Motor neuron (in vitro differentiated cells): Measurements from ENCODE around the gene PARVB. TPM values are rescaled to one million over a fixed set of nuclear protein-coding genes. Genes with fewer than 3 reads are reported as not detected.

Experiments used
- ATAC-seq, 8 experiments: fragments of 200-7000 bp; cut with Tn5 transposase; replicated peaks in 6 of 8; 2 replicates each; pipeline ENCODE4 v1.8.0; 2021; ENCODE audit warnings: mild to moderate bottlenecking in 8 of 8, moderate library complexity in 8 of 8
- H3K27ac ChIP-seq, 2 donors: fragments of 250-450 bp; sonication (Bioruptor Pico); 2 replicates each; pipeline ENCODE4 v1.9.0; 2021; ENCODE audit warnings: antibody characterized with exemption in 2 of 2, mild to moderate bottlenecking in 2 of 2, moderate library complexity in 1 of 2
- H3K4me1 ChIP-seq, 2 donors: fragments of 250-450 bp; sonication (Bioruptor Pico); replicated peaks in 1 of 2; 2 replicates each; pipeline ENCODE4 v1.6.1; 2021; ENCODE audit warnings: antibody characterized with exemption in 2 of 2, mild to moderate bottlenecking in 2 of 2, moderate library complexity in 1 of 2
- H3K4me3 ChIP-seq, 5 donors: fragments of 250-450 bp; sonication (Bioruptor Pico); 2 replicates each; pipeline ENCODE4 v1.9.0; 2021; ENCODE audit warnings: antibody characterized with exemption in 5 of 5, mild to moderate bottlenecking in 5 of 5, moderate library complexity in 4 of 5
- WGBS, 10 experiments: fragments of 450-650 bp; shearing (Covaris generic); methylation state at CpG; one replicate each; pipeline ENCODE4 v1.0.0; 2022; 5-methylcytosine and 5-hydroxymethylcytosine counted together
- in situ Hi-C, 9 experiments: fragments of 400-800 bp; cut with MboI; loops; one replicate each; pipeline ENCODE4 v1.15.0; 2021; ENCODE audit warnings: low sequenced_read_pairs in 9 of 9, low pct_unique_long_range_greater_than_20kb in 2 of 9; ENCODE audit not compliant: unreplicated experiment in 9 of 9
- total RNA-seq, 8 experiments: library from RNA; unstranded; fragments of 300-600 nt; gene quantifications; 2 replicates each; pipeline versions ENCODE4 v1.2.3 to v1.2.4, GENCODE V29; 2022

PARVB gene
- total RNA-seq, 8 experiments from 2014 or later: 0.65 to 66.5 (median 3.3) TPM

GRCh38 chr22:44075022-44075421 lies 50.9 kb downstream of the PARVB start:
- in situ Hi-C loops: loop anchor here in 3 of 9 experiments (25.0 kb wide), 2 partner anchors 537 to 562 kb away; no protein-coding TSS in a partner anchor
- Histone ChIP-seq H3K27ac (no peak overlapping the region), H3K4me3 (no peak overlapping the region), H3K4me1 (peaks cover 15 to 18% of the 10 kb centered on the region in 2 donors)
- peak in 4 of 8 experiments; percentile 44 to 77 (median 57) for ATAC-seq
- 50 to 93% (median 90%) methylated on average over 1 to 4 of the region's 12 CpGs; no CpG with 5 or more reads in 6 of the 10 experiments for WGBS, 10 experiments

GRCh38 chr22:44075670-44076069 lies 51.6 kb downstream of the PARVB start:
- WGBS, 10 experiments: 70 to 100% (median 91%) methylated on average over 1 to 8 of the region's 11 CpGs; no CpG with 5 or more reads in 4 of the 10 experiments
- ATAC-seq: no peak
- Histone ChIP-seq H3K4me1 (peaks cover 15 to 18% of the 10 kb centered on the region in 2 donors), H3K4me3 (no peak overlapping the region), H3K27ac (no peak overlapping the region)
- in situ Hi-C loops: loop anchor here in 3 of 9 experiments (25.0 kb wide), 2 partner anchors 537 to 562 kb away; no protein-coding TSS in a partner anchor

GRCh38 chr22:44076825-44077224 lies 52.7 kb downstream of the PARVB start:
- in situ Hi-C loops: loop anchor here in 3 of 9 experiments (25.0 kb wide), 2 partner anchors 535 to 560 kb away; no protein-coding TSS in a partner anchor

GRCh38 chr22:44080936-44081861 lies 57.1 kb downstream of the PARVB start:
- 0 to 52% (median 18%) methylated on average over 1 to 22 of the region's 27 CpGs; no CpG with 5 or more reads in 2 of the 10 experiments for WGBS, 10 experiments
- ATAC-seq: peak; percentile 20 to 84 (median 80)
- Histone ChIP-seq H3K4me1 (peaks cover 18 to 21% of the 10 kb centered on the region in 2 donors), H3K27ac (no peak overlapping the region), H3K4me3 (peak overlapping the region in 2 of 5 donors; percentile 5 to 26)
- in situ Hi-C loops: loop anchor here in 3 of 9 experiments (10.0 to 25.0 kb wide), 3 partner anchors 86 to 556 kb away; no protein-coding TSS in a partner anchor

More at GRCh38 chr22:44076825-44077224, 52.7 kb downstream of the PARVB start:
- peaks cover 25 to 27% of the 10 kb centered on the region in 2 donors for H3K4me1 ChIP-seq
- 93 to 100% (median 100%) methylated on average over 1 to 5 of the region's 8 CpGs; no CpG with 5 or more reads in 6 of the 10 experiments for WGBS, 10 experiments
- no peak overlapping the region for H3K27ac ChIP-seq
- no peak for ATAC-seq
- no peak overlapping the region for H3K4me3 ChIP-seq

GRCh38 chr22:44082801-44083200 lies 58.7 kb downstream of the PARVB start:
- Histone ChIP-seq H3K4me3 (no peak overlapping the region), H3K27ac (no peak overlapping the region), H3K4me1 (peaks cover 34 to 35% of the 10 kb centered on the region in 2 donors)
- ATAC-seq: no peak
- in situ Hi-C loops: loop anchor here in 3 of 9 experiments (10.0 to 25.0 kb wide), 3 partner anchors 88 to 554 kb away; no protein-coding TSS in a partner anchor
- 55 to 100% (median 91%) methylated on average over 1 to 6 of the region's 9 CpGs; no CpG with 5 or more reads in 1 of the 10 experiments for WGBS, 10 experiments

GRCh38 chr22:44084044-44084772 lies 60.1 kb downstream of the PARVB start:
- in situ Hi-C loops: loop anchor here in 3 of 9 experiments (10.0 to 25.0 kb wide), 3 partner anchors 89 to 553 kb away; no protein-coding TSS in a partner anchor
- Histone ChIP-seq H3K4me1 (peaks cover 35 to 39% of the 10 kb centered on the region in 2 donors), H3K4me3 (no peak overlapping the region), H3K27ac (no peak overlapping the region)
- ATAC-seq: no peak
- 94 to 100% (median 100%) methylated on average over 1 to 8 of the region's 11 CpGs; no CpG with 5 or more reads in 3 of the 10 experiments for WGBS, 10 experiments

- H3K27ac ChIP-seq: peak overlapping the region; percentile 33 to 47
- peak; percentile 38 to 75 (median 56) for ATAC-seq
- H3K4me3 ChIP-seq: no peak overlapping the region
- peaks cover 35 to 40% of the 10 kb centered on the region in 2 donors for H3K4me1 ChIP-seq
- in situ Hi-C loops: loop anchor here in 3 of 9 experiments (10.0 to 25.0 kb wide), 3 partner anchors 91 to 551 kb away; no protein-coding TSS in a partner anchor
- 2 to 91% (median 31%) methylated on average over 1 to 8 of the region's 11 CpGs; no CpG with 5 or more reads in 1 of the 10 experiments for WGBS, 10 experiments
Observed at GRCh38 chr22:44085743-44086270, 61.7 kb downstream of the PARVB start.

- peaks cover 29 to 33% of the 10 kb centered on the region in 2 donors for H3K4me1 ChIP-seq
- in situ Hi-C loops: loop anchor here in 3 of 9 experiments (10.0 to 25.0 kb wide), 3 partner anchors 92 to 551 kb away; no protein-coding TSS in a partner anchor
- 0 to 80% (median 41%) methylated on average over 1 to 12 of the region's 17 CpGs for WGBS, 10 experiments
- peak overlapping the region; percentile 46 to 47 for H3K27ac ChIP-seq
- no peak overlapping the region for H3K4me3 ChIP-seq
- peak; percentile 46 to 85 (median 80) for ATAC-seq
Observed at GRCh38 chr22:44086271-44087088, 62.4 kb downstream of the PARVB start.

- WGBS, 10 experiments: 20 to 64% (median 40%) methylated on average over 1 to 4 of the region's 4 CpGs; no CpG with 5 or more reads in 6 of the 10 experiments
- H3K4me3 ChIP-seq: no peak overlapping the region
- ATAC-seq: no peak
- peak overlapping the region in 1 of 2 donors; percentile 46 for H3K27ac ChIP-seq
- in situ Hi-C loops: loop anchor here in 3 of 9 experiments (10.0 to 25.0 kb wide), 3 partner anchors 92 to 550 kb away; no protein-coding TSS in a partner anchor
- peaks cover 24 to 28% of the 10 kb centered on the region in 2 donors for H3K4me1 ChIP-seq
Observed at GRCh38 chr22:44087089-44087430, 63.0 kb downstream of the PARVB start.

GRCh38 chr22:44088976-44089570 lies 65.0 kb downstream of the PARVB start:
- 11 to 83% (median 49%) methylated on average over 1 to 10 of the region's 17 CpGs; no CpG with 5 or more reads in 3 of the 10 experiments for WGBS, 10 experiments
- in situ Hi-C loops: loop anchor here in 3 of 9 experiments (10.0 to 25.0 kb wide), 3 partner anchors 94 to 548 kb away; no protein-coding TSS in a partner anchor
- H3K4me1 ChIP-seq: peaks cover 24 to 35% of the 10 kb centered on the region in 2 donors
- ATAC-seq: peak in 3 of 8 experiments; percentile 20 to 54 (median 50)
- no peak overlapping the region for H3K27ac ChIP-seq
- H3K4me3 ChIP-seq: no peak overlapping the region
